Stimulated activated naive CD8-positive, alpha-beta T cell treated with anti-CD3 and anti-CD28 coated beads, Interleukin-15, Interleukin-2, amounts not matched to agents 100 ng/mL and 50 ng/mL, for 24 hours (primary cell): ENCODE measurements around the gene PIR.

ENCODE experiments used
- H3K27ac Mint-ChIP-seq: one replicate; pipeline ENCODE4 v1.8.0; 2021; ENCODE audit warnings: mild to moderate bottlenecking, mixed read lengths
- H3K27me3 Mint-ChIP-seq: one replicate; pipeline ENCODE4 v1.8.0; 2021; ENCODE audit warnings: mixed read lengths
- H3K36me3 Mint-ChIP-seq: one replicate; pipeline ENCODE4 v1.8.0; 2021; ENCODE audit warnings: low read depth, mixed read lengths
- H3K4me1 Mint-ChIP-seq: one replicate; pipeline ENCODE4 v1.8.0; 2021; ENCODE audit warnings: low read depth, mixed read lengths
- H3K4me3 Mint-ChIP-seq: one replicate; pipeline ENCODE4 v1.8.0; 2021; ENCODE audit warnings: mild to moderate bottlenecking, mixed read lengths
- H3K9me3 Mint-ChIP-seq: one replicate; pipeline ENCODE4 v1.8.0; 2021; ENCODE audit warnings: mixed read lengths

PIR gene

DNA sequence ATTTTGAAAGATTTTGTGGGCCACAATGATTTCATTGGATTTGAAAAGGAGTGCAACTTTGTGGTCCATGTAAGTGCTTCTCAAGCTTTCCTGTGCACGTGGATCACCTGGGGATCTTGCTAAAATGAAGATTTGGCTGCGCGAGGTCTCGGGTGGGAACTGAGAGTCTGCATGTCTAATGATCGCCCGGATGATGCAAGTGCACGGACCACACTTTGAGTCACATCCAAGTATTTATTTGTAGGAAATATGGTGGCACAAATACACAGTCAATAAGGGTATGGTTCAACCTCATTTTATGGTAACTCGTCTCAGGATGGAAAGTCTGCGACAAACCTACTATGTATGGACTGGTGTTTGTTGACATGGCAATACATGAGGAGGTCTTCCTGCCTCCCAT, 8.4 kb upstream of the PIR start:
- Mint-ChIP-seq H3K36me3 (no peaks in the 10 kb centered on the region), H3K27me3 (peaks cover 14% of the 10 kb centered on the region), H3K9me3 (no peaks in the 10 kb centered on the region), H3K27ac (no peak overlapping the region), H3K4me3 (no peak overlapping the region), H3K4me1 (no peaks in the 10 kb centered on the region)

DNA sequence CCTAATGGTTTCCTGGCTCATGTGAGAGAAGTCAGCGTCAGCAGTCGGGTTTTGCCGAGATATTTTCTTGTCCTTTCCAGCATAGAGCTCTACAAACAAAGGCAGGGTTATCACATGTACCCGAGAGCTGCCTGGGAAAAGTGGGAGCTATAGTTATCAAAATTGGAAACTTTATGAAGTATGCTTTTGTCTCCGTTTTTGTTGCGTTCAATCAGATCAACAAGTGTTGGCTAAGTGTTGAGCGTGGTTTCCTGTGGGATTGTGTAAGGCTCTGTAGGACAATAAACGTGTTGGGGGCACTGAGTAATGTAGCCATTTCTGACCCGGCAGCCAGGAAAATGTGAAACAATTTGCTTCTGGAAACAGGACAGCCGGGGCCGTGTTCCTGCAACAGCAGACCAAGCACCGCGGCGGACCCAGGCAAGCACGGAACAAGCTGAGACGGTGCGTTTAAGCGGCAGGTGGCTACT, 7.4 kb upstream of the PIR start, which contains the start of gene BMX:
Gene BMX, plus strand, starts transcription at position 311 of the 470 bp plus-strand sequence. CDS start 7,547 bp downstream, outside the sequence.
- Mint-ChIP-seq H3K36me3 (no peaks in the 10 kb centered on the region), H3K4me1 (no peaks in the 10 kb centered on the region), H3K4me3 (no peak within 1 kb of the TSS), H3K27me3 (peaks cover 14% of the 10 kb centered on the region), H3K9me3 (no peaks in the 10 kb centered on the region), H3K27ac (no peak within 1 kb of the TSS)

DNA sequence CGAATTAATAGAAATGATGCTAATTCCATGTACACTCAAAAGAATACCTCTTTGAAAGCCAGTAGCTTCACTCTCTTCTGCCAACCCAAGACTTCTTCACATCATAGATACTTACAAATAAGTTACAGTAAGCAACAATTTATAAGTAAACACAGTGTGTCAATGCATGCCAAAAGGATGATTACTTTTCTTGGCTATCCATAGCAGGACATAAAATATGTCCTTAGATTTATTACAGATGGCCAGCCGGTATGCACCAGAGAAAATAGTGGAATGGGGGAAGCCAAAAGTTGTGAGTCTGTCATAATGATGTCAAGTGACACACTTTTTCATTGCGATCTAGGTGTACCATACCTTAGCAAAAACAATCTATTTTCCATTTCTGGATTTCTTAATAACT, 6.8 kb upstream of the PIR start:
- H3K4me1 Mint-ChIP-seq, result no peaks in the 10 kb centered on the region
- no peak overlapping the region for H3K4me3 Mint-ChIP-seq
- H3K9me3 Mint-ChIP-seq, result no peaks in the 10 kb centered on the region
- H3K27me3 Mint-ChIP-seq, result peaks cover 14% of the 10 kb centered on the region
- H3K36me3 Mint-ChIP-seq, result no peaks in the 10 kb centered on the region
- no peak overlapping the region for H3K27ac Mint-ChIP-seq

DNA sequence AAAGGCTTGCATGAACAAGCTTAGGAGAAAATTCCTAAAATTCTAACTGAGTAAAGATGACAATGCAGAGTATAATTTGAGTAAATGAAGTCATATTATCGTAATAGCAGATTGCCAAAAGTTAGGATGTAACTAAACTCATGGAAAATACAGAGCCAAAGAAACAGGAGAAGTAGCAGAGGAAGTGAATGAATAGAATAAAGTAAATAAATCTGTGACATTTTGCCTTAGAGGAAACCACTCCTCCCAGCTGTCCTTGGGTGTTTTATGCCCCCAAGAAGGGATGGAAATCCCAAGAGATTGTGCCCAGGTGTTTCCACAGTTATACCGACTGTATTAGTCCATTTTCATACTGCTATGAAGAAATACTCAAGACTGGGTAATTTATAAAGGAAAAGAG, 5.6 kb upstream of the PIR start:
- H3K4me1 Mint-ChIP-seq, result peaks cover 1% of the 10 kb centered on the region
- H3K36me3 Mint-ChIP-seq, result no peaks in the 10 kb centered on the region
- H3K27me3 Mint-ChIP-seq, result peaks cover 15% of the 10 kb centered on the region
- H3K27ac Mint-ChIP-seq, result no peak overlapping the region
- no peaks in the 10 kb centered on the region for H3K9me3 Mint-ChIP-seq
- no peak overlapping the region for H3K4me3 Mint-ChIP-seq

DNA sequence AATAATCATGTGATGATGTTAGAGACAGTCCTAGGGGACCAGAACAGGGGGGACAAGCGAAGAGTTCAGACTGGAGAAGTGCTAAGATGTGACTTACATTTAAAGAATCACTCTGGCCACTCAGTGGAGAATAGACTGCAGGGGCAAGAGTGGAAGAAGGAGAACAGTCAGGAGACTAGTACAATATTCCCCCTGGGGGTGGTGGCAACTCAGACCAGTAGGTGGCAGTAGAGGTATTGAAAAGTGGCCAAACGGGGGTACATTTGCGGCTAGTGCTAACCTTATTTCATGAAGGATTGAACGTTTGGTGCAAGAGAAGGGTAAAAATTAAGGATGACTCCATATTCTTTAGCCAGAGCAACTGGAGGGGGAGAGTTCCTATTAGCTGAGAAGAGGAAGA, 4.7 kb upstream of the PIR start:
- no peak overlapping the region for H3K4me3 Mint-ChIP-seq
- H3K36me3 Mint-ChIP-seq, result no peaks in the 10 kb centered on the region
- H3K4me1 Mint-ChIP-seq, result peaks cover 5% of the 10 kb centered on the region
- no peak overlapping the region for H3K27ac Mint-ChIP-seq
- H3K27me3 Mint-ChIP-seq, result peaks cover 18% of the 10 kb centered on the region
- H3K9me3 Mint-ChIP-seq, result no peaks in the 10 kb centered on the region

DNA sequence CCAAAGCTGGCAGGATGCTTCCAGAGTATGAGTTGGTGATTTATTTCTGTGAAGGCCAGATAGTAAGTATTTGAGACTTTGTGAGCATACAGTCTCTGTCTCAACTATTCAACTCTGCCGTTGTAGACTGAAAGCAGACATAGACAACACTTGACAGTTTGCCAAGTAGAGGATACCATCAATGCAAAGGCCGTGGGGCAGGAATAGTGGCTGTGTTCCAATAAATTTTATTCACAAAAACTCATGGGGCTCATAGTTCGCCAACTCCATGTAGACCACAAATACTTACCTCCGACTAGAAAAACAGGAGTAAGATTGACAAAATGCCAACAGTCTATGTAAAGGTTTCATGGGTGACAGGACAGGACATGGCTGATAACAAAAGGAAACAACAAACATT, 3.7 kb upstream of the PIR start:
- Mint-ChIP-seq H3K27ac (no peak overlapping the region), H3K27me3 (peaks cover 18% of the 10 kb centered on the region), H3K4me1 (peaks cover 5% of the 10 kb centered on the region)

DNA sequence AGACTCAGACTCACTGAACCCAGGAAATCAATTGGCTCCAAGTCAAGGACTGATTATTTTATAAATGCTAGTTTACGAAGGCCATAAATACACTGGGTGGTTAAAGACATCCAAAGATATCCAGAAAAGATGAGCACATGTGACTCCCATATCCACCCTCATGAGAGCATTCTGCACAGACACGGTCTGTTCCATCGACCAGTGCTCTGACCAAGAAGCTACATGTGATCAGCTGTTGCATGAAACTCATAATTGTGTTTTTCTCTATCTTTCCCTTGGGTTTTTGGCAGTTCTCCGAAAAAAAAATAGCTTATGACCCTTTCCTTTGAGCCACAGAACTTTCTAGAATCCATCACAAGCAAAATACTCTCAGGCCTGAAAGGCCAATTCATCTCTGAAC, 2.7 kb upstream of the PIR start:
- Mint-ChIP-seq H3K27me3 (peaks cover 14% of the 10 kb centered on the region), H3K36me3 (no peaks in the 10 kb centered on the region), H3K4me3 (no peak overlapping the region), H3K9me3 (no peaks in the 10 kb centered on the region), H3K4me1 (peaks cover 5% of the 10 kb centered on the region), H3K27ac (no peak overlapping the region)

More for the DNA sequence above, 3.7 kb upstream of the PIR start:
- Mint-ChIP-seq H3K9me3 (no peaks in the 10 kb centered on the region), H3K4me3 (no peak overlapping the region), H3K36me3 (no peaks in the 10 kb centered on the region)

DNA sequence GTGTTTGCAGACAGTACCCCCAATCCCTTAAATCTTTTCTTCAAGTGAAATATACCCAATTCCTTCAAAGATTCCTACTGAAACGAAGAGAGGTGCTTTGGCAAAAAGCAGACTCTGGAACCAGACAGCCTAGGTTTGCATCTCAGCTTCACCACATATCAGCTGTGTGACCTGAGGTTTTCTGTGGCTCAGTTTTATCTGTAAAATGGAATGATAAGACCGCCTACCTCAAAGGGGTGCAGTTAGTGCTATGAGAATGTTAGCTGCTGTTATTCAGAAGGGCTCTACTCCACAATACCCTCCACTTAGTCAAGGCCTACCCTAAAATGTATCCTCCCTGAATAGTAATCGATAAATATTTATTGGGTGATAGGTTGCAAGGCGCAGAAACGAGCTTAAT, 664 bp downstream of the PIR start:
- Mint-ChIP-seq H3K4me1 (peaks cover 5% of the 10 kb centered on the region), H3K27me3 (peaks cover 4% of the 10 kb centered on the region), H3K36me3 (no peaks in the 10 kb centered on the region), H3K4me3 (no peak overlapping the region), H3K27ac (no peak overlapping the region), H3K9me3 (no peaks in the 10 kb centered on the region)

DNA sequence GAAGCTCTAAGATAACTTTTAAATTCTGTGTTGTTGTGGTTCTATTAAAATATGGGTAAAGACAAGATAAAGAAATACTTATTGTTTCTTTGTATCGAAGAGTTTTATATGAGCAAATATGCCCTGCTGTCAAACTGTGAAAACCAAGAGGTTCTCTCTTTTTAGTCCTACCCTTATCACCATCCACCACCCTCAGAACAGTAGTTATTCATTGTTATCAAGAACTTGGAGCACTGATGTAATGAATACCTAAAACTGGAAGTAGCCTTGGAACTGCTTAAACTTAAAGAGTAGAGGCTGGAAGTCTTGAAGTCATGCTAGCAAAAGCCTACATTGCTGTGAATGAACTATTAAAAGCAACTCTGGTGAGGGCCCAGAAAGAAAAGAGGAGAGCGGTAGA, 9.2 kb downstream of the PIR start:
- Mint-ChIP-seq H3K36me3 (no peaks in the 10 kb centered on the region), H3K9me3 (no peaks in the 10 kb centered on the region), H3K4me1 (no peaks in the 10 kb centered on the region), H3K27ac (no peak overlapping the region), H3K4me3 (no peak overlapping the region), H3K27me3 (peaks cover 9% of the 10 kb centered on the region)

DNA sequence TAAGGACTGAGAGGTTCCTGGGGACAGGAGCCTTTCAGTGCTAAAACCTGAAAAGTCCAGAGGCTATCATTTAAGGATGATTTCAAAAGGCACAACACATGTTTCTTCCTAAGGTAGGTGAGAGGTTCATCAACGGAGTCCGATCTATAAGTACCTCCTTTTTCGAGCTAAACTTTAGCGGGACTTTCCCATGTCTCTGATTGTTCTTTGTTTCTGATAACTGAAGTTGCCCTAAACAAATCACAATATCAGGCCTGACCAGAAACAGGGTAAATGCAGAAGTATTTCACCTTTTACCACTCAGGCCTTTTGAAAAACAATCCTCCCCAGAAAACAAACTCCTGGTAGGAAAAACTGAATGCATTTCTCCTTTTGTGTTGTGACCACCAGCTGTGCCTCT, 17.6 kb downstream of the PIR start:
- no peak overlapping the region for H3K27ac Mint-ChIP-seq
- no peaks in the 10 kb centered on the region for H3K9me3 Mint-ChIP-seq
- no peaks in the 10 kb centered on the region for H3K36me3 Mint-ChIP-seq
- H3K4me1 Mint-ChIP-seq, result no peaks in the 10 kb centered on the region
- no peaks in the 10 kb centered on the region for H3K27me3 Mint-ChIP-seq
- H3K4me3 Mint-ChIP-seq, result no peak overlapping the region

DNA sequence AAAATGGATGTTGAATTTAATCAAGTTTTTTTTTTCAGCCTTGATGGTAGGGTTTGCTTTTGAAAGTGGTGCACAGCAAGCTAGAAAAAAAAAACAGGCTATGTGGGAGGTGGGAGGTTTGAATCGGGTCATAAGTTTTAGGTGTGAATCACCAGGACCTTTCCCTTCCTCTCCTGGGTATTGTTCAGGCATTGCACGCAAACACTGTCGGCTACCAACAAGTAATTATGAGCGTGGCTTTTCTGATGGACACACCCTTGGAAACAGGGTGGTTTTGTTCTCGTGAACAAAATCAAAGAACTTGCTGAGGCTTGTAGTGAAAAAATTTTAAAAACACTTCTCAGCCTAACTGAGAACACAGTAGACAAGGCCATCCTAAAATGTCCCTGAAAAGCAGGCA, 18.1 kb downstream of the PIR start:
- Mint-ChIP-seq H3K9me3 (no peaks in the 10 kb centered on the region), H3K36me3 (no peaks in the 10 kb centered on the region), H3K27me3 (no peaks in the 10 kb centered on the region), H3K4me1 (no peaks in the 10 kb centered on the region), H3K27ac (no peak overlapping the region), H3K4me3 (no peak overlapping the region)

DNA sequence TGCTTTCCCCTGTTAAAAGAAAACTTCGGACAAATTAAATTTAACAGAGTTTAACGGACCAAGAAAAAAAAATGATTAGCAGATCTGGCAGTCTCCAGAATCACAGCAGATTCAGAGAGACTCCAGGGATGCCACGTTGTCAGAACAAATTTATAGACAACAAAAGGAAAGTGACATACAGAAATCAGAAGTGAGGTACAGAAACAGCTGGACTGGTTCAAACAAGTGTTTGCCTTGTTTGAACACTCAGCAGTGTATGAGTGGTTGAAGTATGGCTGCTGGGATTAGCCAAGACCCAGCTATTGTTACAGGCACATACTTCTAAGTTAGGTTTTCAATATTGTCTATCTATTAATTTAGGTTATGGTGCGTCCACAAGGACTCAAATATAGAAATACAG, 19.1 kb downstream of the PIR start:
- no peaks in the 10 kb centered on the region for H3K4me1 Mint-ChIP-seq
- no peak overlapping the region for H3K4me3 Mint-ChIP-seq
- H3K36me3 Mint-ChIP-seq, result no peaks in the 10 kb centered on the region

DNA sequence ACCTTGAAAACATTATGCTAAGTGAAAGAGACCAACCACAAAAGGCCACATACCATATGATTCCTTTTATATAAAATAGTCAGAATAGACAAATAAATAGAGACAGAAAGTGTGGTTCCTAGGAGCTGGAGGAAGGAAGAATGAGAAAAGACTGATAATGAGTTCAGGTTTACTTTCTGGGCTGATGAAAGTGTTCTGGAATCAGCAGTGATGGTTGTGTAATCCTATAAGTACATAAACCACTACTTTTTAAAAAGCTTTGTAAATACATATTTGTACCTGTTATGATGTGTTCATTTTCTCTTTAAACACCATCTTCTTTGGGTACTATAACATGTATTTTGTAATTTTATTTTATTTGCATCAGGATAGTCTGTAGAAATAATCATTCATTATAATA, 20.6 kb downstream of the PIR start:
- Mint-ChIP-seq H3K4me3 (no peak overlapping the region), H3K4me1 (no peaks in the 10 kb centered on the region), H3K27me3 (peaks cover 3% of the 10 kb centered on the region), H3K36me3 (no peaks in the 10 kb centered on the region), H3K9me3 (no peaks in the 10 kb centered on the region), H3K27ac (no peak overlapping the region)

More for the DNA sequence above, 19.1 kb downstream of the PIR start:
- Mint-ChIP-seq H3K9me3 (no peaks in the 10 kb centered on the region), H3K27me3 (no peaks in the 10 kb centered on the region), H3K27ac (no peak overlapping the region)

DNA sequence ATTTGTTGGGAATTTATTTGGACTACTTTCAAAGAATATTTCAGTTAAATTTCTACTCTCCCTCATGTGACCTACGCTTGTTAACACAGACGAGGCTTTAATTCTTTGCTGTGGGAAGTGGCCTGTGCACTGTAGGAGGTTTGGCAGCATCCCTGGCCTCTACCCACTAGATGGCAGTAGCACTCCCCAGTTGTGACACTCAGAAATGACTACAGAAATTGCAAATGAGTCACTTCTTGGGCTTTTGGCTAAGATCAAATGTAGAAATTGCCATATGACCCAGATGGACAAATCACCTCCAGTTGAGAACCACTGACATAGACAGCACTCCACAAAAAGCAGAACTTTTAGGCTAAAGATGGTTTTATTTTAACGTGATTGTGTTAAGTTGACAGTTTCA, 22.1 kb downstream of the PIR start:
- Mint-ChIP-seq H3K36me3 (no peaks in the 10 kb centered on the region), H3K9me3 (no peaks in the 10 kb centered on the region), H3K4me3 (no peak overlapping the region), H3K27ac (no peak overlapping the region), H3K4me1 (no peaks in the 10 kb centered on the region), H3K27me3 (peaks cover 3% of the 10 kb centered on the region)

DNA sequence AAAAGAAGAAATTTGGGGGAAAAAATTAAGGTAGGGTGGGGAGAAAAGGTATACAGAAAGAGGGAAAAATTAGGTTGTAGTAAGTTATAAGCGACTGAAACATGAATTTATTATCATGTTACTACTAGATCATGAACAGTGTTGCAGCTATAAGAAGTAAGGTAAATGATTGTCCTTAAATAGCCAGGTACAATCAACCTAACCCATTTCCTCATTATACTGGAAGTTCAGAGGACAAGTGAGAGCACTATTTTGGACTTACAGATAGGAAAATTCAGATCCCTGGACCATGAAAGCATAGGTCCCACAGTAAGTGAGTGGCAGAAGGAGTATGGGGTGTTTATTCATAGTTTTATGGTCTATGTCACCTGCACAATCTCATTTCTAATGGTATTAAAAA, 23.5 kb downstream of the PIR start:
- Mint-ChIP-seq H3K27ac (no peak overlapping the region), H3K36me3 (no peaks in the 10 kb centered on the region), H3K4me1 (no peaks in the 10 kb centered on the region), H3K27me3 (peaks cover 3% of the 10 kb centered on the region), H3K9me3 (no peaks in the 10 kb centered on the region), H3K4me3 (no peak overlapping the region)

DNA sequence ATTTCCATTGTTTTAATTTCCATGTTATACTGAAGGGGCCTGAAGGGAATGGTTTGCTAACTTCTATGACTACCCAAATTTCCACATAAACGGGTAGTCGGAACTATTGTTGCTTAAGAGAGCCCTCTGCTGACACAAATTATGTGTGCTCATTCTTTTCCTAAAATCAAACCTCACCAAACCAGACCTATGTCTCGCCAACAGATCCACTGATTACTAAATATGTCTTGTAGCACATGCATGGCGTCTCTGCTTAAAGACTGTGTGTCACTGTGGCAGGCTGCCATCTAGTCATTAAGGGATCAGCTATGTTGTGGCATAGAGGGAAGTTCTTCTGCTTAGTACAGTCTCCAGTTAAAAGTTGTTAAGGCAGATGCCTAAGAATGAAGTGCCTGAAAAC, 25.1 kb downstream of the PIR start:
- no peaks in the 10 kb centered on the region for H3K9me3 Mint-ChIP-seq
- H3K4me1 Mint-ChIP-seq, result no peaks in the 10 kb centered on the region
- H3K4me3 Mint-ChIP-seq, result no peak overlapping the region
- no peak overlapping the region for H3K27ac Mint-ChIP-seq
- no peaks in the 10 kb centered on the region for H3K36me3 Mint-ChIP-seq
- peaks cover 3% of the 10 kb centered on the region for H3K27me3 Mint-ChIP-seq
